ENCODE data around the gene TMUB1. TPM values are rescaled to one million over a fixed set of nuclear protein-coding genes. Genes with fewer than 3 reads are reported as not detected.
"Not testable (repeated sequence)": the region's sequence is repeated elsewhere in the genome, so short reads cannot be mapped to it uniquely, and the experiment has no call there.

TMUB1 gene
- total and polyA plus RNA-seq, 12 donors = 5.2 to 152 (median 43.4) TPM

- intact Hi-C loops (cut with DNase I) = no loop called here
- peak in 1 of 7 donors; percentile 44 for DNase-seq
Measured at GRCh38 chr7:151046603-151047573, 36.4 kb downstream of the TMUB1 start.

GRCh38 chr7:151045967-151046366 is 37.3 kb downstream of the TMUB1 start:
- intact Hi-C loops (cut with DNase I) = no loop called here
- Histone ChIP-seq H3K36me3 (replicated peaks in 1 of 2) (peaks cover 0 to 11% of the 10 kb centered on the region in 2 donors), H3K9me3 (replicated peaks in 1 of 3) (no peaks in the 10 kb centered on the region), H3K4me1 (replicated peaks in 1 of 2) (peaks cover 0 to 2% of the 10 kb centered on the region in 2 donors), H3K4me3 (no peak overlapping the region), H3K27ac (no peak overlapping the region), H3K27me3 (no peaks in the 10 kb centered on the region)
- DNase-seq = no peak
- TF ChIP-seq CTCF (IDR thresholded peaks at IDR 0.05) = no peak
- TF ChIP-seq POLR2A (IDR thresholded peaks at IDR 0.05) = no peak
- 86 to 87% (median 86%) methylated on average over 3 to 9 of the region's 9 CpGs for WGBS, 4 donors

More at GRCh38 chr7:151046603-151047573, 36.4 kb downstream of the TMUB1 start:
- Histone ChIP-seq H3K9me3 (replicated peaks in 1 of 3) (no peaks in the 10 kb centered on the region), H3K27me3 (no peaks in the 10 kb centered on the region), H3K27ac (no peak overlapping the region), H3K4me1 (replicated peaks in 1 of 2) (peaks cover 0 to 3% of the 10 kb centered on the region in 2 donors), H3K4me3 (no peak overlapping the region), H3K36me3 (replicated peaks in 1 of 2) (peaks cover 0 to 11% of the 10 kb centered on the region in 2 donors)
- TF ChIP-seq POLR2A (IDR thresholded peaks at IDR 0.05) = no peak
- TF ChIP-seq CTCF (IDR thresholded peaks at IDR 0.05) = no peak
- WGBS, 4 donors = 48 to 60% (median 57%) methylated on average over 12 to 14 of the region's 14 CpGs

GRCh38 chr7:151045262-151045661 is 38.0 kb downstream of the TMUB1 start:
- no peaks in the 10 kb centered on the region for H3K9me3 ChIP-seq (replicated peaks in 1 of 3)
- no peak for DNase-seq
- H3K27me3 ChIP-seq = no peaks in the 10 kb centered on the region
- peaks cover 0 to 11% of the 10 kb centered on the region in 2 donors for H3K36me3 ChIP-seq (replicated peaks in 1 of 2)
- intact Hi-C loops (cut with DNase I) = no loop called here
- H3K27ac ChIP-seq = no peak overlapping the region
- H3K4me3 ChIP-seq = no peak overlapping the region
- no peaks in the 10 kb centered on the region for H3K4me1 ChIP-seq (replicated peaks in 1 of 2)
- TF ChIP-seq CTCF (IDR thresholded peaks at IDR 0.05) = no peak
- no peak for TF ChIP-seq POLR2A (IDR thresholded peaks at IDR 0.05)
- WGBS, 4 donors = 86 to 94% (median 92%) methylated on average over 2 to 11 of the region's 11 CpGs

- TF ChIP-seq CTCF (IDR thresholded peaks at IDR 0.05) (no peak), POLR2A (IDR thresholded peaks at IDR 0.05) (no peak)
- intact Hi-C loops (cut with DNase I) = no loop called here
- WGBS, 4 donors = 93 to 96% (median 95%) methylated on average over 12 to 20 of the region's 20 CpGs
- H3K9me3 ChIP-seq (replicated peaks in 1 of 3) = no peaks in the 10 kb centered on the region
- no peak overlapping the region for H3K27ac ChIP-seq
- no peaks in the 10 kb centered on the region for H3K27me3 ChIP-seq
- peaks cover 0 to 11% of the 10 kb centered on the region in 2 donors for H3K36me3 ChIP-seq (replicated peaks in 1 of 2)
- H3K4me3 ChIP-seq = no peak overlapping the region
- peaks cover 9 to 10% of the 10 kb centered on the region in 2 donors for H3K4me1 ChIP-seq (replicated peaks in 1 of 2)
- no peak for DNase-seq
Measured at GRCh38 chr7:151043959-151044358, 39.3 kb downstream of the TMUB1 start.

GRCh38 chr7:151043449-151043848 is 39.8 kb downstream of the TMUB1 start:
- Histone ChIP-seq H3K4me1 (replicated peaks in 1 of 2) (peaks cover 13 to 15% of the 10 kb centered on the region in 2 donors), H3K36me3 (replicated peaks in 1 of 2) (peaks cover 0 to 11% of the 10 kb centered on the region in 2 donors)
- 86 to 96% (median 92%) methylated on average over 9 to 10 of the region's 10 CpGs for WGBS, 4 donors
- H3K9me3 ChIP-seq (replicated peaks in 1 of 3); H3K27ac ChIP-seq; H3K27me3 ChIP-seq; DNase-seq; intact Hi-C loops (cut with DNase I); H3K4me3 ChIP-seq: not testable (repeated sequence)
